DOHH2 (cell line): ENCODE data around the gene MINAR1.

ENCODE experiments used
- H3F3A ChIP-seq: fragments of 200-600 bp; sonication (generic), shearing (Covaris generic); 2 replicates; pipeline ENCODE4 v1.6.0; 2016; ENCODE audit warnings: antibody characterized with exemption, mild to moderate bottlenecking; ENCODE audit not compliant: control insufficient read depth, insufficient read depth
- H3K27ac ChIP-seq: fragments of 200-600 bp; sonication (generic); 2 replicates; pipeline ENCODE4 v1.5.1; 2014; ENCODE audit warnings: low read depth, mild to moderate bottlenecking, low read length, moderate library complexity
- H3K27me3 ChIP-seq: fragments of 200-600 bp; sonication (generic); 2 replicates; pipeline ENCODE4 v1.6.1; 2014; ENCODE audit warnings: mild to moderate bottlenecking, low read length, mixed read lengths; ENCODE audit not compliant: control insufficient read depth
- H3K36me3 ChIP-seq: fragments of 200-600 bp; sonication (generic); 2 replicates; pipeline ENCODE4 v1.6.1; 2014; ENCODE audit warnings: mild to moderate bottlenecking, low read length, moderate library complexity, mixed read lengths; ENCODE audit not compliant: control insufficient read depth
- H3K4me1 ChIP-seq: fragments of 200-600 bp; sonication (generic); 2 replicates; pipeline ENCODE4 v1.6.1; 2014; ENCODE audit warnings: mild to moderate bottlenecking, low read length, mixed read lengths; ENCODE audit not compliant: control insufficient read depth
- H3K4me2 ChIP-seq: fragments of 200-600 bp; sonication (generic); 2 replicates; pipeline ENCODE4 v1.6.0; 2014; ENCODE audit warnings: mild to moderate bottlenecking, low read length, moderate library complexity
- H3K4me3 ChIP-seq: fragments of 200-600 bp; sonication (generic); 2 replicates; pipeline ENCODE4 v1.5.1; 2014; ENCODE audit warnings: mild to moderate bottlenecking, low read length, mixed read lengths
- H3K79me2 ChIP-seq: fragments of 200-600 bp; sonication (generic); 2 replicates; pipeline ENCODE4 v1.6.1; 2014; ENCODE audit warnings: mild to moderate bottlenecking, low read length, mixed read lengths; ENCODE audit not compliant: control insufficient read depth
- H3K9me2 ChIP-seq: fragments of 200-600 bp; sonication (generic); replicated peaks from 2 replicates; pipeline ENCODE4 v1.6.1; 2014; ENCODE audit warnings: mild to moderate bottlenecking, low read length, mixed read lengths; ENCODE audit not compliant: control insufficient read depth
- H3K9me3 ChIP-seq: fragments of 200-600 bp; sonication (generic); 2 replicates; pipeline ENCODE4 v1.6.1; 2014; ENCODE audit warnings: antibody characterized with exemption, low read length, mixed read lengths; ENCODE audit not compliant: control insufficient read depth, insufficient read depth
- H4K20me1 ChIP-seq: fragments of 200-600 bp; sonication (generic); 2 replicates; pipeline ENCODE4 v1.6.0; 2014; ENCODE audit warnings: low read depth, mild to moderate bottlenecking, antibody characterized with exemption, low read length, moderate library complexity; ENCODE audit not compliant: control insufficient read depth, insufficient read depth
- EZH2phosphoT487 ChIP-seq: fragments of 200-600 bp; sonication (generic); IDR thresholded peaks from 2 replicates; pipeline ENCODE4 v1.6.1; 2017; ENCODE audit warnings: borderline replicate concordance, mild to moderate bottlenecking, antibody characterized with exemption, low read length, moderate library complexity, mixed read lengths
- TF ChIP-seq, protein P1 (sequence below): fragments of 200-600 bp; sonication (generic); IDR thresholded peaks from one replicate; pipeline ENCODE4 v1.5.1; 2014; ENCODE audit warnings: antibody characterized with exemption, mild to moderate bottlenecking, low read depth, low read length; ENCODE audit not compliant: poor library complexity, severe bottlenecking

Gene MINAR1

DNA sequence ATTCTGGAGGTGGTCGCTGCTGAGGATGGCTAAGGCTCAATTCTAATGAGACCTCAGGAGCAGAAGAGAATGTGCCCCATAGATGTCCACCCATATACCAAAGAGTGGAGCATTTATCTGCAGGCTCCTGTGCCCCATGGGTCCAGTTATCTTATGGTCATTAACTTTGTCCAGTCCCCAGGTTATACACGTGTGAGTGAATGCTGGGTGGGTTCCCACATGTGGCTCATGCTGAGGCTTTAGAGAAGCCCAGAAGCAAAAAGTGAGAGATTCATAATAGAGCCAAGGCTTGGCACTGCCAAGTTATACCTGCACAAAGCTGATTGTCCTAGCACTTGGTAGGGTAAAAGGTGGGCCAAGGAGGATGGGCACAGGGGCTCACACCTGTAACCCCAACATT lies 30.0 kb upstream of the MINAR1 start:
- no peak for TF ChIP-seq EZH2phosphoT487
- TF ChIP-seq, protein P1, sequence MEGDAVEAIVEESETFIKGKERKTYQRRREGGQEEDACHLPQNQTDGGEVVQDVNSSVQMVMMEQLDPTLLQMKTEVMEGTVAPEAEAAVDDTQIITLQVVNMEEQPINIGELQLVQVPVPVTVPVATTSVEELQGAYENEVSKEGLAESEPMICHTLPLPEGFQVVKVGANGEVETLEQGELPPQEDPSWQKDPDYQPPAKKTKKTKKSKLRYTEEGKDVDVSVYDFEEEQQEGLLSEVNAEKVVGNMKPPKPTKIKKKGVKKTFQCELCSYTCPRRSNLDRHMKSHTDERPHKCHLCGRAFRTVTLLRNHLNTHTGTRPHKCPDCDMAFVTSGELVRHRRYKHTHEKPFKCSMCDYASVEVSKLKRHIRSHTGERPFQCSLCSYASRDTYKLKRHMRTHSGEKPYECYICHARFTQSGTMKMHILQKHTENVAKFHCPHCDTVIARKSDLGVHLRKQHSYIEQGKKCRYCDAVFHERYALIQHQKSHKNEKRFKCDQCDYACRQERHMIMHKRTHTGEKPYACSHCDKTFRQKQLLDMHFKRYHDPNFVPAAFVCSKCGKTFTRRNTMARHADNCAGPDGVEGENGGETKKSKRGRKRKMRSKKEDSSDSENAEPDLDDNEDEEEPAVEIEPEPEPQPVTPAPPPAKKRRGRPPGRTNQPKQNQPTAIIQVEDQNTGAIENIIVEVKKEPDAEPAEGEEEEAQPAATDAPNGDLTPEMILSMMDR: no peak
- Histone ChIP-seq H3K4me2 (no peak overlapping the region), H3K4me3 (no peak overlapping the region), H3K27me3 (no peaks in the 10 kb centered on the region), H3K27ac (no peak overlapping the region), H3K4me1 (no peaks in the 10 kb centered on the region), H3K36me3 (no peaks in the 10 kb centered on the region), H4K20me1 (no peaks in the 10 kb centered on the region), H3F3A (no peaks in the 10 kb centered on the region), H3K9me3 (no peaks in the 10 kb centered on the region), H3K79me2 (no peaks in the 10 kb centered on the region), H3K9me2 (no peaks in the 10 kb centered on the region)

DNA sequence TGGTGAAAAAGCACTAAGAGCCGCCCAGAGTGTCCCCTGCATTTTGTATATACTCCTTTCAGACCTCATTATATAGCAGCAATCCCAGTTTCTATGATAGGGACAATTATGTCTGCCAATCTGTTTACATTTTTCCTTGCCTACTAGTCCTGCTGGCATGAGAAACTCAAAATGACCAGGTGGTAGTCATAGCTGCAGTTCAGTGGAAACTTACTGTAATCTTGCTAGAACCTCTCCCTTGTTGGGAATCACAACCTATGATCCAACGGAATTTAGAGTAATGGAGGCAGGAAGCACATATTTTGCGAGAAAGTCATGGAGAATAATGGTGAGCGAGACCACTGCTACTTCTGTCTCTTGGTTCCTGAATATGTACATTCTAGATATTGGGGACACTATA lies 28.6 kb upstream of the MINAR1 start:
- Histone ChIP-seq H3K4me1 (no peaks in the 10 kb centered on the region), H3K4me2 (no peak overlapping the region), H3F3A (no peaks in the 10 kb centered on the region), H3K79me2 (no peaks in the 10 kb centered on the region), H3K4me3 (no peak overlapping the region), H3K9me2 (no peaks in the 10 kb centered on the region), H3K36me3 (no peaks in the 10 kb centered on the region), H3K27ac (no peak overlapping the region), H3K9me3 (no peaks in the 10 kb centered on the region), H4K20me1 (no peaks in the 10 kb centered on the region), H3K27me3 (no peaks in the 10 kb centered on the region)
- TF ChIP-seq, protein P1: no peak
- TF ChIP-seq EZH2phosphoT487: no peak

DNA sequence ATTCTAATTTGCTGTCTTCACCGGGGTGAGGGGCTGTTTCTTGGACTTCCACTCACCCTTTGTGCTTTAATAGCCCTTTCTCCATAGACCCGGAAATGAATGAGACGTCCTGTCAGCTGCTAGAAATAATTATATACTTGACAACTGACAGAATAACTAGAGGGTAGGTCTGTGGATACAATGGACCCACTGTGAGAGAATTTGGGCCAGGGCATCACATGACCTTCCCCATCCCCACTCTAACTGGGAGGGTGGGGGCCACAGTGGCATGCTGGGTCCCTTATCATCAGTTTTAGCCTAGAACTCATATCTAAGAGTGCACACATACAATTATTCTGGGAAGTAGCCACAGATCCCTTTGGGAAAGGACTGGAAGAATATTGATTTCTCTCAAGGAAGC lies 25.9 kb upstream of the MINAR1 start:
- Histone ChIP-seq H3F3A (no peaks in the 10 kb centered on the region), H3K27me3 (no peaks in the 10 kb centered on the region), H3K36me3 (no peaks in the 10 kb centered on the region), H3K4me2 (no peak overlapping the region), H3K79me2 (no peaks in the 10 kb centered on the region), H3K9me3 (no peaks in the 10 kb centered on the region), H3K9me2 (no peaks in the 10 kb centered on the region), H4K20me1 (no peaks in the 10 kb centered on the region), H3K4me1 (no peaks in the 10 kb centered on the region), H3K27ac (no peak overlapping the region), H3K4me3 (no peak overlapping the region)
- no peak for TF ChIP-seq EZH2phosphoT487
- TF ChIP-seq, protein P1: no peak

DNA sequence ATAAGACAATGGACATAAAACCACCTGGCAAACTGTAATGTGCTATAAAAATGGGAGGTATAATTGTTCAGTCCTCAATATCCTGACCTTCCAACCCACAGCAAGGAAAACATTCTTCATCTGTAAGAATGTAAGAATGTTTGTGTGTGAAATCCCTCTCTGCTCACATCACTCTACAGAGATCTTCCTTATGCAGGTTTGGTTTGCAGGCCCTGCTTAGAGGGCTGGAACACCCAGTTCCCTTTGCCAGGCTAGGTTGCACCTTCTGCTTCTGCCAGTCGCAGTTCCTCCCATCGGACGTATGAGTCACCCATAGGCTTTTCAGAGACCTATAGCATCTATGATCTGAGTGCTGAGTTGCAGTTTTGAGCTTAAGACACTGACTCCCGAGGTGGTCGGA lies 24.1 kb upstream of the MINAR1 start:
- Histone ChIP-seq H3K4me2 (no peak overlapping the region), H3K79me2 (no peaks in the 10 kb centered on the region), H3K4me1 (no peaks in the 10 kb centered on the region), H3K4me3 (no peak overlapping the region), H3K9me3 (no peaks in the 10 kb centered on the region), H4K20me1 (no peaks in the 10 kb centered on the region), H3K9me2 (no peaks in the 10 kb centered on the region), H3K27me3 (no peaks in the 10 kb centered on the region), H3K36me3 (no peaks in the 10 kb centered on the region), H3K27ac (no peak overlapping the region), H3F3A (no peaks in the 10 kb centered on the region)
- TF ChIP-seq, protein P1: no peak
- TF ChIP-seq EZH2phosphoT487: no peak
